Tibial artery (tissue), 4 donors: Measurements from ENCODE around the gene PWWP2A.

ENCODE experiments used
- DNase-seq, 2 donors: peaks; one replicate each; pipeline ENCODE4 v3.0.0-alpha.2; 2019
- H3K27ac ChIP-seq, 2 donors: fragments of 200-600 bp; sonication (generic) in 1 of 2; 1 replicate in 1 of 2; 2 replicates in 1 of 2; pipeline ENCODE4 v1.5.1; 2018 to 2019; ENCODE audit warnings: mild to moderate bottlenecking in 1 of 2
- H3K27me3 ChIP-seq, 2 donors: fragments of 200-600 bp; sonication (generic) in 1 of 2; one replicate each; pipeline versions ENCODE4 v1.5.1 to v1.6.0; 2016 to 2019
- H3K36me3 ChIP-seq, 3 donors: fragments of 200-600 bp; sonication (generic) in 2 of 3; one replicate each; pipeline ENCODE4 v1.5.1; 2016 to 2019; ENCODE audit warnings: mild to moderate bottlenecking in 2 of 3
- H3K4me1 ChIP-seq, 4 donors: fragments of 200-600 bp; sonication (generic) in 2 of 4; 1 replicate in 3 of 4; 2 replicates in 1 of 4; pipeline ENCODE4 v1.5.1; 2016 to 2019
- H3K4me3 ChIP-seq, 2 donors: fragments of 200-600 bp; sonication (generic) in 1 of 2; 1 replicate in 1 of 2; 2 replicates in 1 of 2; pipeline ENCODE4 v1.5.1; 2018 to 2019; ENCODE audit warnings: mild to moderate bottlenecking in 2 of 2
- H3K9me3 ChIP-seq, 3 donors: fragments of 200-600 bp; sonication (generic) in 1 of 3; one replicate each; pipeline ENCODE4 v1.5.1; 2016 to 2019
- CTCF ChIP-seq, 2 experiments: fragments of 200-600 bp in 1 of 2; fragments of 450-650 bp in 1 of 2; IDR thresholded peaks; one replicate each; pipeline ENCODE4 v1.5.1; 2017 to 2019; ENCODE audit warnings: antibody characterized with exemption in 2 of 2, mild to moderate bottlenecking in 1 of 2, moderate library complexity in 1 of 2
- intact Hi-C: fragments of 100-400 bp; cut with DNase I; formaldehyde crosslinking; loops from one replicate; pipeline ENCODE4 v1.15.0; 2023; ENCODE audit warnings: low total_unique reads

The PWWP2A gene

GRCh38 chr5:160097991-160098390 is 21.3 kb downstream of the PWWP2A start:
- Histone ChIP-seq H3K36me3 (peaks cover 10 to 25% (median 22%) of the 10 kb centered on the region in 3 donors), H3K27me3 (no peaks in the 10 kb centered on the region), H3K27ac (no peak overlapping the region), H3K4me3 (no peak overlapping the region), H3K9me3 (no peaks in the 10 kb centered on the region), H3K4me1 (peaks cover 0 to 33% (median 3%) of the 10 kb centered on the region in 4 donors)
- intact Hi-C loops, result no loop called here
- DNase-seq, result no peak
- TF ChIP-seq CTCF (IDR thresholded peaks at IDR 0.05), result no peak

DNA sequence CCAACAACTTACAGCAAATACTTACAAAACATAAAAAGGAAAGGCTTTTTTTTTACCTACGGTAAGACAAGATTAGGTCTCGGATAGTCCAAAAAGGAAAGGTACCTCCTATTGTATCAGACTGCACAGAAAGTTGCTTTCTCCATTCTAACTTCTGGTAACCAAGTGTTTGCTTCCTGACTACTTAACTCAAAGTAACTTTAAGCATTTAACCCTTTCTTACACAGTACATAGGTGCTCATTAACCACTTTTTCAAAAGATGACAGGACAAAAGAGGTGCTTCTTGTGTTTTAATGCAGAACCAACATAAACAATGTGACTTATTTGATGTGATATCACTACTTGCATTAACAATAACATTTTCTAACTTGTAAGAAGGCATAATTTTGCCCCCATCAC is 23.1 kb downstream of the PWWP2A start:
- intact Hi-C loops, result no loop called here
- Histone ChIP-seq H3K27ac (no peak overlapping the region), H3K4me1 (peaks cover 0 to 27% (median 2%) of the 10 kb centered on the region in 4 donors)

DNA sequence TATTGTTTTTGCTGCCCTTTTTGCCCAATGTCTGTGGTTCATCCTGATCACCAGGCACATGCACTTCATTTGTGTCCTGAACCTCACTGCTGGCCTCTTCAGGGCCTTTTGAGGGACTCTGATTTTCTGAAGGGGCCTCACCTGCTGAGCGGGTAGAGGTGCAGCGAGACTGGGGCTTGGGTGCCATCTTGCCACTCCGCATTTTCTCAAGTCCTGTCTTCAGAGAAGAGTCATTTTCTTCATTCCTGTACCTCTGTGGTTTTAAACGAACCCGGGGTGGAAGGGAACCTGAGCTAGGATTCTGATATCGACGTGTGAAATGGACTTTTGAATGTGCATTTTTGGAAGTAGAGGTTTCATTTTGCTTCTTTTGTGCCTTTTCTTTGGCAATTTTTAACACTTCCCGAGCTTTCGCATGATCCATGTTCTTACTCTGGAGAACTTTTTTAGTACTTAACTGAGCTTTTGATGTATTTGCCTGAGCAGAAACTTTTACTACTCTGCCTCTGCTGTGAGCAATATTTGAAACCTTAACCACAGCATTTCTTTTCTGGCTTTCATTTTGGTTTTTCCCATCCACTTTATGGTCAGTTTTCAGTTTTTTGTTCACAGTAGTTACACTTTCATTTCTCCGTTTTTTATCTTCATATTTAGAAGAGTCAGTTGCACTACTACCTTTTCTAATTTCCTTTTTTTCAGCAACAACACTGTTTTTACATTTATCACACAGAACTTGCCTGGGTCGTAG is 26.1 kb downstream of the PWWP2A start:
- Histone ChIP-seq H3K27ac (no peak overlapping the region), H3K9me3 (no peaks in the 10 kb centered on the region), H3K27me3 (no peaks in the 10 kb centered on the region), H3K4me1 (peaks cover 0 to 15% (median 4%) of the 10 kb centered on the region in 4 donors), H3K4me3 (no peak overlapping the region), H3K36me3 (peaks cover 19 to 21% (median 19%) of the 10 kb centered on the region in 3 donors)
- intact Hi-C loops, result no loop called here
- no peak for DNase-seq
- no peak for TF ChIP-seq CTCF (IDR thresholded peaks at IDR 0.05)

More for the DNA sequence above, 23.1 kb downstream of the PWWP2A start:
- TF ChIP-seq CTCF (IDR thresholded peaks at IDR 0.05), result no peak
- Histone ChIP-seq H3K4me3 (no peak overlapping the region), H3K36me3 (peaks cover 19 to 35% (median 33%) of the 10 kb centered on the region in 3 donors), H3K27me3 (no peaks in the 10 kb centered on the region), H3K9me3 (no peaks in the 10 kb centered on the region)
- no peak for DNase-seq

DNA sequence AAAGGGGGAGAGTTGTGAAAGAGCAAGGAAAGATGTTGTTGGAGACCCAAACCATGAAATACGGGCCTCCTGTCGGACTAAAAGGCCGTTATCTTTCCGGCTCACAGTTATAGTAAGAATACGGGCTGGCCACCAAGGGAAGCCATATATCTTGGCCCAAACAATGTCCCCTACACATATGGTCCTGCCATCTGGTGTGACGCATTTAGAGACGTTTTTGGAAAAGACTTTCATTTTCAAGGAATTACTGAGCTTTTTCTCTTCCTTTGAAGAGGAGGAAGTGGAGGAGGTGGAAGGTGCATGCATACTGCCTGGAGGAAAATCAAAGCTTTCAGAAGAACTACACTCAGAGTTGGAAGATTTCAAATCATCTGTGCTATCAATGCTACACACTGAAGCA is 26.7 kb downstream of the PWWP2A start:
- intact Hi-C loops, result no loop called here
- H3K4me3 ChIP-seq, result no peak overlapping the region
- no peaks in the 10 kb centered on the region for H3K27me3 ChIP-seq
- peaks cover 0 to 9% (median 2%) of the 10 kb centered on the region in 4 donors for H3K4me1 ChIP-seq
- TF ChIP-seq CTCF (IDR thresholded peaks at IDR 0.05), result no peak
- H3K9me3 ChIP-seq, result no peaks in the 10 kb centered on the region
- H3K36me3 ChIP-seq, result peaks cover 19 to 21% (median 19%) of the 10 kb centered on the region in 3 donors
- DNase-seq, result no peak
- H3K27ac ChIP-seq, result no peak overlapping the region

- no peaks in the 10 kb centered on the region for H3K27me3 ChIP-seq
- no peak for TF ChIP-seq CTCF (IDR thresholded peaks at IDR 0.05)
- peaks cover 18 to 19% (median 19%) of the 10 kb centered on the region in 3 donors for H3K36me3 ChIP-seq
- intact Hi-C loops, result no loop called here
- H3K4me3 ChIP-seq, result no peak overlapping the region
- H3K4me1 ChIP-seq, result peaks cover 0 to 9% (median 2%) of the 10 kb centered on the region in 4 donors
- no peak for DNase-seq
- no peak overlapping the region for H3K27ac ChIP-seq
- no peaks in the 10 kb centered on the region for H3K9me3 ChIP-seq
Measured at GRCh38 chr5:160090059-160090458, 29.2 kb downstream of the PWWP2A start.
